Measurements from ENCODE around the gene DPY30.

Gene DPY30

DNA sequence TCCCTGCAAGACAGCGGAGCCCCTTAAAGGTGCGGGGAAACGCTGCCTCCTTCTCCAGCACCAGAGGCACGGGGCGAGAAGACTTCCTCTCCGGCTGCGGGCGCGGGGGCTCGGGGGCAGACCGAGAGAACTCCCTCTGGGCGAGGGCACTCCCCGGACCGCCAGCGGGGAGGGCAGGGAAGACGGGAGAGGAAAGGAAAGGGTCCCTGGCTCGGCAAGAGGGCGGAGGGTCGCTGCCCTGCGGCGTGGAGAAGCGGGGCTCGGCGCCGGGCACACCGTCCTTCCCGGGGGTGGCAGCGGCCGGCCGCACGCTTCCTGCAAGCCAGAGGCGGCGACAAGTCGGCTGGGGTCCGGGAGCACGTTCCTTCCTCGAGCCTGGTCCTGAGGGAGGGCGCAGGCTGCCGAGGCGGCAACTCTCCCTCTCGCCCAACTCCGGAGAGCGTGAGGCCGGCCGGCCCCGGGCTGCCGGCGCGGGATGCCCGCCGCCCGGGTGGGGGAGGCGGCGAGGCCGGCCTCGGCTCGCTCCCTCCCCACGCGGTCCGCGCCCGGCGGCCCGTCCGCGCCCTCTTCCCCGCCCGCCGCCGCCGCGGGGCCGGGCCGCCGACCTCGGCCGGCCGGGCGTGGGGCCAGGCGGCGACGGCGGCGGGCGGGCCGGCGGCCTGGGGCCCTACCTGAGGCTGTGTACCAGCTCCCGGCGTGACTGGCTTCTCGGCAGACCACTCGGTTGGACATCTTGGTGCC, 29.9 kb downstream of the DPY30 start:
- DNase-seq = peak; percentile 7 to 22

DNA sequence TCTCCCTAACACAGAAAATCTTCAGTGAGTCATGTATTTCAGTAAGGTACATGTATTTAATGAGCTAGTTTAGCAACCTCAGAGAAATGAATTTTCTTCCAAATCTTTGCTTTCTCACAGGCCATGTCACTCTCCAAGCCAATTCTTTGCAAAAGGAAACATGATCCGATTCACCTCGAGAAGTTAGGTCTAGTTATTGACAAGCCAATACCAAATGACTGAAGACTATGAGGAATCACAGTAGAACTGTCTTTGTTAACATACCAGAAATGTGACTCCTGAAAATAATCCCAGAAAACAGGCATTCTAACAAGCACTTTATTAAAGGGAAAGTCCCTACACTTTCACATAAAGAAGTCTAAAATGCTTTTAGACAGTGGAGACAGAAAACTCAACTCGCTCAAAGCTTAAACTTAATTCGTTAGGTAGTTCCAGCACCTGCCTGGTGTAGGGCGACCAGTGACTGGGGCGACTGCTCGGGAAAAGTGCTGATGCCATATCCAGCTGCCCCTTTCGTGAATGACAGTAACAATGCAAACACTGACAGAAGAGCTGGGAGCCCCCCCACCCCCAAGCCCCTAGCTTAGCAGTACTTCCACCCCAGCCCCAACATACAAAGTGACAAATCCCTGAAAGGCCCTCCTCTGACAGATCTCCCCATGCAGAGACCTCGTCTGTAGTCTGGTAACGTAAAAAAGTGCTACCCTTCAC, 30.6 kb downstream of the DPY30 start:
- peak; percentile 14 to 20 for DNase-seq

DNA sequence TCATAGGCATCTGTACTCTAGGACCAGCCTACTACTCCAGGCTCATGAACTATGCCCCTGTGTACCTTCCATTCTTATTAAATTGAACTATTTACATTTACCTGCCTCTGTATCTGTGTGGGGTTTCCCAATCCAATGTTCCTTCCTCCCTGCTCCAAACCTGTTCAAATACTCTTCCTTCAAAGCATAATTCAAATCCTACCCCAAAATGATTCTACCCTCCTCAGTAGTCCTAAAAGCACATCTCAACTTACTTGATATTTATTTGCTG, 32.5 kb downstream of the DPY30 start:
- DNase-seq = no peak

DNA sequence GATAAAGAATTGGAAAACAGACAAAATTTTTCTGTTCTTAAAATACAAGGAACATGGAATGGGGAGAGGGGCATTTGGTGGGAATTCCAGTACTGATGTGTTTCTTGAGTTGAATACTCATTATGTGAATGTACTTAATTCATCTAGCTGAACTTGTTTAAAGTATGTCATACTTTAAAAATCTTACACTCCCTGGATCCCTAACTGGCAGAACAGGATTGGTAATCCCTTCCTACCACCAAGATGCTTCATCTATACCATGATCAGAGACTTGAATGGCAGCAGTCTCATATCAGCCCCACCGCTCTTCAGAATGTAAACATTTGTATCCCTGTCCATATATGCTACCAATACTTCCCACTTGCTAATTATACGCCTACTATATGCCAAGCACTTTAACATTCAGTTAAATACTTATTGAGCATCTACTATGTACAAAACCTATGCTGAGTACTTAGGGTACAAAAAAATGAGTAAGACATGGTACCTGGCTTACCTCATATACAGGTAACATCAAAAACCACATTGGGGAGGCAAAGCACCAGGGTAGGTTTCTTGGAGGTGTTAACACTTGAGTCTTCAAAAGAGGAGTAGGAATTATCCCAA, 34.1 kb downstream of the DPY30 start:
- no peak for DNase-seq

DNA sequence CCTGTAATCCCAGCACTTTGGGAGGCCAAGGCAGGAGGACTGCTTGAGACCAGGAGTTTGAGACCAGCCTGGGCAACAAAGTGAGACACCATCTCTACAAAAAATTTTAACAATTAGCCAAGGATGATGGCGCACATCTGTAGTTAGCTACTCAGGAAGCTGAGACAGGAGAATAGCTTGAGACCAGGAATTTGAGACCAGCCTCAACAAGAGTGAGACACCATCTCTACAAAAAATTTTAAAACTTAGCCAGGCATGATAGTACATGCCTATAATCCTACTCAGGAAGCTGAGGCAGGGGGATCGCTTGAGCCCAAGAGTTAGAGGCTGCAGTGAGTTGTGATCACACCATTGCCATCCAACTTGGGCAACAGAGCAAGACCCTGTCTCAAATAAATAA, 35.8 kb downstream of the DPY30 start:
- no peak for DNase-seq

DNA sequence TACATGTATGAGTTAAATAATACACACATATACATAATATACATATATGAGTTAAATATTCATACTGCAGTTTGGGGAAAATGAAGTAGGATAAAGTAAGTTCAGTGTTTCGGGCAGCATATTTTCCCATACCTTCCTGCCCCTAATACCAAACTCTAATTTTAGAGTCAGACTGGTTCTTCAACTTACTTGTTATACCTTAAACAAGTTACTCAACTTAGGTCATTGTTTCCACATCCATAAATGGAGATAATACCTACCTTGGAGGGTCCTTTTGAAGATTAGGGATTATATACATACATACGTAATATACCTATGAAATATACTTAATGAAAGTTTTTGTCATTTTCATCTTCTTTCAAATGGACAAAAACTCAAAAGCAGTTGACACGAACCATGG, 37.2 kb downstream of the DPY30 start:
- no peak for DNase-seq

DNA sequence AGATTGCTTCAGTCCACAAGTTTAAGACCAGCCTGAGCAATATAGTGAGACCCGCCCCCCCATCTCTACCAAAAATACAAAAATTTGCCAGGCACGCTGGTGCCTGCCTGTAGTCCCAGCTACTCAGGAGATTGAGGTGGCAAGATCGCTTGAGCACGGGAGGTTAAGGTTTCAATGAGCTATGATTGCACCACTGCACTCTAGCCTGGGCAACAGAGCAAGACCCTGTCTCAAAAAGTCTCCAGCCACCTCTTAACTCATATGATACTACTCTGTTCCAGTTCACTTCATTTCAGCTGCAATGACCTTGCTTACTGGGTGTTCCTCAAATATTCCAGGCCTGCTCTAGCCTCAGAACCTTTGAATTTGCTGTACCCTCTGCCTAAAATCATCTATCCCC, 40.2 kb downstream of the DPY30 start:
- no peak for DNase-seq

DNA sequence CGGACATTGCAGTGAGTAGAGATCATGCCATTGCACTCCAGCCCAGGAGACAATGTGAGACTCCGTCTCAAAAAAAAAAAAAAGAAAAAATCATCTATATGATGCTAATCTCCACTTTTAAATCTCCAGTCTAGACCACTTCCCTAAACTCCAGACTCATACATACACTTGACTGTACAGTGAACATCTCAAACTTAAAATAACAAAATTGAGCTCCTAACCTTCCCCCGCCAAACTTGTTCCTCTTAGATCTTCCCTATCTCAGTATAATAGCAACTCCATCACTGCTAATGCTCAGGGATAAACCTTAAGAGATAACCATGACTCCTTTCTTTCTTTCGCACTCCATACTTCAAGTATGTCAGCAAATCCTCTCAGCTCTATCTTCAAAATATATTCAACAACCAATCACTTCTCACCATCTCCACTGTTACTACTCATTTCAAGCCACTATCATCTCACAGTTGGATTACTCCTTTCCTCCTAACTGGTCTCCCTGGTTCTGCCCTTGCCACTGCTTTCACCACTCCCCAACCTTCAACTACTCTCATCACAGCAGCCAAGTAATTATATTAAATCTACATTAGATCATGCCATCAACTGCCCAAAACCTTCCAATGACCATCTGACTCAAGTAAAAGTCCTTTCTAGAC, 40.7 kb downstream of the DPY30 start:
- DNase-seq = no peak

DNA sequence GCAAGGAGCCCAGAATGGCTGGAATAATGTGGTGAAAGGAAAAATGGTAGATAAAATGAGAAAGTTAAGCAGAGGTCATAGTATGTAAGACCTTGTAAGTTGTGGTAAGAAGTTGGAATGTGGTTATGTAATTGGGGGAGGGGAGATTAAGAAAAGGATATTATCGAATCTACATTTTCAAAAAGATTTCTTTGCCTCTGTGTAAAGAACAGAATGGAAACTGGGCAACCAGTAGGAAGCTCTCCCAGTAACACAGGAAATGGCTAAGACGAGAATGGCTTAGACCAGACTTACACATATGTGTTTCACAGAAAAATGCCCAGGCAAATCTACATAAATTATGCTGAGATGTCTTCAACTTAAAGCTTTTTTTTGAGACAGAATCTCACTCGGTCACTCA, 42.0 kb downstream of the DPY30 start:
- no peak for DNase-seq

DNA sequence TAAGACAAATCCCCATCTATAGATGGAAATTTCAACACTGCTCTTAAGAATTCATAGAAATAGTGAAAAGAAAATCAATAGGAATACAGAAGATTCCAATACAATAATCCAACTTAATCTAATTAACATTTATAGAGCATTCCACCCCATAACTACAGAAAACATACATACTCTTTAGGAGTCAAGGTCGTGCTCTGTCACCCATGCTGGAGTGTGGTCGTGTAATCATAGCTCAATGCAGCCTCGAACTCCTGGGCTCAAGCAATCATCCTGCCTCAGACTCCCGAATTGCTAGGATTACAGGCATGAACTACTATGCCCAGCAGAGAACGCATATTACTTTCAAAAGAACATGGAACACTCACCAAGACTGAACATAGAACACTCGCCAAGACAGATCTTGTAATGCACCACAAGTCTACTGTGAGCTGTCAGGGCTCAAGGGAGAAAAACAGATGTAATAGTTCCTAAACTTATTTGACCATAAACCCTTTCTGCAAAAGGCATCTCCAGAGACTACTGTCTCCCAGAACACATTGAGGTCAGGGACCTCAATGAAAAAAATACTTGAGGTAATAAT, 42.9 kb downstream of the DPY30 start:
- DNase-seq = no peak

DNA sequence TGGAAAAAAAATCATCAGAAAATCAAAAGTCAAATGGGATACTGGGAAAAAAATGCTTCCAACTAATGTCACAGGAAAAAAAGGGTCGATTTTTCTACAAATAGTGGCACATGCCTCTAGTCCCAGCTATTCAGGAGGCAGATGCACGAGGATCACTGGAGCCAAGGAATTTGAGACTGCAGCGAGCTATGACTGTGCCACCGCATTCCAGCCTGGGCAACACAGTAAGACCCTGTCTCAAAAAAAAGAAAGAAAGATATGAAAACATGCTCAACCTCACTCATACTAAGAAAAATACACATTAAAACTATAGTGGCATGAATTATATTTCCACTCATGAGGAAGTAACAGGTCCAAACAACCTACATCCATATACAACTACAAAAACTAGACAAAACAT, 46.7 kb downstream of the DPY30 start:
- DNase-seq = no peak

DNA sequence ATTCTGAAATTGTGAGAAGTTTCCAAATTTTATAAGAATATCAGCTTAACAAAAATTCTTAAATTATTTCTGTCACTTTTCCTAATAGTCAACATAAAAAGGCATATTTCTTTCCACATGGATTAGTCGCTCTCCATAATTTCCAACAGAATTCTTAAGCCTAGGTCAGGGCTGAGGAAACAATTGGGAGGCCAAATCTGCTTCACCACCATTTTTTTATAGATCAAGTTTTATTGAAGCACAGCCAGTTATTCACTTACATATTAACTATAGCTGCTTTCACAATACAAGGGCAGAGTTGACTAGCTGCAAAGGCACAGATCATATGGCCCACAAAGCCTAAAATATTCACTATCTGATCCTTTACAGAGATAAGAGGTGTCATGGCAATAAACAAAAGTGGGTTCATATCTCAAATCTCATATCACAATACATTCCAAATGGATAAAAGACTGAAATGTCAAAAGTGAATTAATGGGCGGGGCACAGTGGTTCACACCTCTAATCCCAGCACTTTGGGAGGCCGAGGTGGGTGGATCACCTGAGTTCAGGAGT, 47.5 kb downstream of the DPY30 start:
- DNase-seq = no peak

DNA sequence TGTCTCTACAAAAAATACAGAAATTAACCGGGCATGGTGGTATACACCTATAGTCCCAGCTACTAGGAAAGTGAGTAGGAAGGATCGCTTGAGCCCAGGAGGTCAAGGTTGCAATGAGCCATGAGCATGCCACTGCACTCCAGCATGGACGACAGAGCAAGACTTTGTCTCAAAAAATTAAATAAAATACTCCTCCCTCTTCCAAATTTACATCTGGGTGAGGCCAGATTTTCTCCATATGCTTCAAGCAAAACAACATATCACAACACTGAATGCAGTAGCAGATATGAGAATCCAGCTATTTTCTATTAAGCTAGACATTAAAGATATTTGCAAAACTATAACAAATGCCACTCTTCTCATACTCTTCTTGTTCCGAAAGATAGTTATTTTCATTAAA, 49.7 kb downstream of the DPY30 start:
- DNase-seq = no peak

DNA sequence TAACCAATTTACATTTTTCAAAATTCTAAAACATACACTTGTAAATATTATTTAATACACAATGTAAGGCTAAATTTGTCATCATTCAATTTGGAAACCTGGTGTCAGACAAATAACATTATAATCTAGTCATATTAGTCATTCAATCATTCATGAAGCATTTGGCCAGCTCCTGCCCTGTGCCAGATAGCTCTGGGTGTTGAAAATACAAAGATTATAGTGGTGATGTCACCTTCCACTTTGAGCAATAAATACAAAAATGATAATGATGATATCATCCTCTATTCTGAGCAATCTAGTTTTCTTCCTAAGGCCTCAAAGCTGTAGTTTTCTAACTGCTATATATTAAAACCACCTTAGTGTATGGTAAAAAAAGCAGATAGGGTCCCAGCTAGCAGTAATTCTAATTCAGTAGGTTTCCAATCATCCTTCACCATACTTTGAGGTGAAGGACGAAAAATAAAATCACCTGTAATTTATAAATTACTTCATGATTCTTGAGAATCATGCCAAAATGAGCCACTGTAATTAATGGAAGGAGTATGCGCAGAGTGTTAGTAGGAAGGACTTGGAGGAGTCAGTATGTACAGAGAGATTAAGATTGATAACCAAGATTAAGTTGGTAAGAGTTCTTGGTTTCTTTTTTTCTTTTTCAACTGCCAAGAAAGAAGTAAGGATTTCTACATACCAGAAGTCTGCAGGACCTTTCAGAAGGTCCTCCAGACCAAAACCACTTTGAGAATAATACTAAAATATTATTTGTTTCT, 52.0 kb downstream of the DPY30 start:
- no peak for DNase-seq

DNA sequence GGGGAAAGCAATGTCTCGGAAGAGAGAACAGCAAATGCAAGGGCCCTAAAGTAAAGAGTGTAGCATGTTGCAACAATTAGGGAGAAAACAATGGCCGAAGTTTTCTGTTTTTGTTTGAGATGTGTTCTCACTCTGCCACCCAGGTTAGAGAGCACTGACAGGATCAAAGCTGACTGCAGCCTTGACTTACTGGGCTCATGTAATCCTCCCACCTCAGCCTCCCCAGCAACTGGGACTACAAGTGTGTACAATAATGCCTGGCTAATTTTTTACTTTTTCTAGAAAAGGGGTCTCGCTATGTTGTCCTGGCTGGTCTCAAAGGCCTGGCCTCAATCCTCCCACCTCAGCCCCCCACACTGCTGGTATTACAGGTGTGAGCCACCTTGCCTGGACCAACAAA, 52.7 kb downstream of the DPY30 start:
- no peak for DNase-seq

DNA sequence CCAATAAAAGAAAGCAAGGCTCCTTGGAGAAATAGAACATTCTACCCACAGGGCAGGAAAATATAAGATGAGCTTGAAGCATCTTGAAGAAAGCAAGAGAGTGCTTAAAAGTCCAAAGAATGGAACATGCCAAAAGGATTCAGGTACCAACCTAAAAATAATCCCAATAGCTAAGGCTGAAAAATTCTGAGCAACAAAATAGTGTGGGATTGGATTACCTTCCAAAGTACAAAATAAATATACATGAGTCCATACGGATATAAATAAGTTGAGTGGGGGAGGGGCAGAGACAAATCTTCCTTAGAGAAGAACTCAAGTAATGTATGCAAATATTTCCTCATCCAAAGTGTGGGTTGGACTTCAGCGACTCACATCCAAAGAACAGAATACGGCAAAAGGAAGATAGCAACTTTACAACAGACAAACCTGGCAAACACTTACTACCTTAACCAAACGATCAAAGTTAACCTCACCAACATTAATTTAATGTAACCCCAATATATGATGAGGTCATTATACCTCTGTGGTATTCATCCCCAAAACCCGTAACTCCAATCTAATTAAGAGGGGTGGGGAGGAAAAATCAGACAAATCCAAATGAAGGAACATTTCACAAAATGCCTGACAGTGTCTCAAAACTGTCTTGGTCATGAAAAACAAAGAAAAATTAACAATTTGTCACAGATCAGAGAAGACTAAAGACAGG, 55.7 kb downstream of the DPY30 start:
- DNase-seq = no peak

DNA sequence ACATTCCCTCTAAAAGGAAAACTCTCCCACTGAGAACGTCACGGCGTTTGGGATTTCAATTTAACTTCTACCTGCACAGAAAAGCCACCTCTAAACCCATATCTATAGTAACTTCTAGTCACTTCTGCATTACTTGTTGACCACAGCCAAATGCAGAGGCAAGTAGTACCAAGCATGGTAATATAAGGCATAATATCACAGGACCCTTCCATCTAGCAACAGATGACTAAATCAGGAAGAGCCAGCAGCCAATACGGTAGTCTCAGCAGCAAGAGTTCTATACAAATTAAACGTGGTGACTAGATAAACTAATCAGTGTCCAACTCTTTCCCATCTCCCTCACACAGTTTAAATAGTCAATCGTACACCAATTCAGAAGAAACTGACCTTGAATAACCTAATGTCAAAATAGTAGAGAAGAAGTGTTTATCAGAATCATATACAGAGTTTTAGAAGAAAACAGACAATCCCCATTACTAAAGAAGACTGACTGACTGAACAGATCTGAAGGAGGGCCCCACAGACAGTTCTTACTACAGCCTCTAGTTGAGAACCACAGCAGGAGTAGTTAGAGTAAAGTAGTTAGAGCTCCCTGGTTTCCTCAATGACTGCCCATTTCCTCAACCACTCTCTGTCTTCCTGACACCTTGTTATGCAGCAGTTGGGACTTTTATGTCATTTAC, 58.8 kb downstream of the DPY30 start:
- no peak for DNase-seq

DNA sequence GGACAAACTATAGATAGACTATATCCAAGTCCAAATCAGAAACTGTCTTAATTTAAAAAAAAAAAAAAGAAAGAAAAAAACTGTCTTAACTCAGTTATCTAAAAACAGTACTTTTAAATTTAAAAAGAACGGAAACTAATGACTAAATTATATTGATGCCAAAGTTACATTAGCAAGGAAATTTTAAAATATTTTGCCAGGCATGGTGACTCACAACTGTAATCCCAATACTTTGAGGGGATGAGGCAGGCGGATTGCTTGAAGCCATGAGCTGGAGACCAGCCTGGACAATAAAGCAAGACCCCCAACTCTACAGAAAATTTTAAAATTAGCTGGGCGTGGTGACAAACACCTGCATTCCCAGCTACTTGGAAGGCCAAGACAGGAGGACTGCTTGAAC, 59.6 kb downstream of the DPY30 start:
- no peak for DNase-seq

DNA sequence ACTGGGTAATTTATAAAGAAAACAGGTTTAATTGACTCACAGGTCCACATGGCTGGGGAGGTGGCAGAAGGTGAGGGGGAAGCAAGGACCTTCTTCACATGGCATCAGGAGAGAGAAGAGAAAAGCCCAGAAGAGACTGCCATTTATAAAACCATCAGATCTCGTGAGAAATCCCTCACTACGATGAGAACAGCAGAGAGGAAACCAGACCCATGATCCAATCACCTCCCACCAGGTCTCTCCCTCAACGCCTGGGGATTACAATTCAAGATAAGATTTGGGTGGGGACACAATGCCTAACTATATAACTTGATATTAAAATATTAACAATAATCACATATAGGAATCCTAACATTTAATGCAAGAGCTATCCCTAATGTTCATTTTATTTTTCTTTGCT, 60.6 kb downstream of the DPY30 start:
- DNase-seq = no peak

DNA sequence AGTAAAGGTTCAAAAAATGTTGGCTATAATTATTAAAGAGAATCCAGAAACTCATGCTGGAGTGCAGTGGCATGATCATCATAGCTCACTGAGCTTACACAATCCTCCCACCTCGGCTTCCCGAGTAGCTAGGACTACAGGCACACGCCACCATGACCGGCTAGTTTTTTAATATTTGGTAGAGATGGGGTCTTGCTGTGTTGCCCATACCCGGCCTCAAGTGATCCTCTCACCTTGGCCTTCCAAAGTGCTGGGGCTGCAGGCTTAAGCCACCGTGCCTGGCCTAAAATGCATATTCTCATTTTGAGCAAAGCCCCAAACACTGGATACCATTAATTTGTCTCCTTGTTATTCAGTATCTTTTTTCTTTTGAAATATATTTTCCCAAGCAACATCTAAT, 61.2 kb downstream of the DPY30 start:
- no peak for DNase-seq

All from SHP77 (cell line).